ENCODE results near the gene DPP6.

Gene DPP6

DNA sequence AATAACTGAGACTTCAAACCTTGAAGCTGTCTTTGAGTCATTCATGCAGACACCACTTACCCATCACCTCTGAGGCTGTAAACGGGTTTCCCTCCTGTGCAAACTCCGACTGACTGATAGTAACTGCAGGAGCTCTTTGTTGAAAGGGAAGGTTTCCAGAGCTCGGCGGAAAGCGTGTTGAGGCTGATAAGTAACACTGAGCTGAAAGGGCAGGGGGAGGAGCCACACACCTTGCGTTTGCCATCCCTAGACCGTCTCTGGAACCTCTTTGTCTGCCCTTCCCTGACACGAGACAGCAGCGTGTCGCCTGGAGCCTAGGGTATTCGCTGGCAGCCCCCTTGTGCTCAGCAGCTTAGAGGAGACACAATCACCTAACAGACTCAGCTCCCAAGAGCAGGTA, 816.7 kb downstream of the DPP6 start:
- DNase-seq, result no peak

- DNase-seq, result no peak
Measured at GRCh38 chr7:154869436-154869835, 817.2 kb downstream of the DPP6 start.

- no peak for DNase-seq
Measured at GRCh38 chr7:154871507-154871906, 819.3 kb downstream of the DPP6 start.

DNA sequence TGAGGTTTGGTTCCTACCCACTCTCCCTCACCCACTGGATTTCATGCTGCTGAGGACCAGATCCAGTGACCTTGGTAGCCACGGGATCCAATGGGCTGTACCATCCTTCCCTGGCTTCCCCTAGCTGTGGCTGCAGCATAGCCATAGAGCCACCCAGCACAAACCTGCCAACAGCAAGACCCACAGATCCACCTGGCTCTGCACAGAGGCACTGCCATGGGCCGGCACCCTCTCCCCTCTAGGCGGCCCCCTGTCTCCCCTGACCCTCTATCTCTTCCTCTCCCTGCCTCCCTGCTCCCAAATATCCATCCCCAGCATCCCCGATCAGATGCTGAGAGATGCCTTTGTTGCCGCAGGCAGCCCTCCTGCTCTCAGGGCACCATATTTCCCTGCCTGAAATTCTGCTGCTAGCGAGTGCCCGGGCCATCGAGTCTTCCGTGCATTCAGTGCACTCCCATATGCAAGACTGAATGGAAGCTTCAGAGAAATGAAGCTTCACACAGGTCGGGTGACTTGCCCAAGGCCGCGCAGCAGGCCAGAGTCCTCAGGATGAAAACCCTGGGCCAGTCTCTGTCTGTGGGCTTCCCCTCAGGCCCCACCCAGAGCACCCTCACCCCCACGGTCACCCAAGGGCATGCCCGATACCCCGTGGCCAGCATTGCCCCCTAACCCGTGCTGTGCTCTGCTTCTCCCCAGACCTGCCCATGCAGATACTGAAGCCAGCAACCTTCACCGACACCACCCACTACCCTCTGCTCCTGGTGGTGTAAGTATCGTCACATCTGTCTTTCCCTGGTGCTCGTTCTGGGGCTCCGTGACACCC, 819.9 kb downstream of the DPP6 start:
- no peak for DNase-seq

DNA sequence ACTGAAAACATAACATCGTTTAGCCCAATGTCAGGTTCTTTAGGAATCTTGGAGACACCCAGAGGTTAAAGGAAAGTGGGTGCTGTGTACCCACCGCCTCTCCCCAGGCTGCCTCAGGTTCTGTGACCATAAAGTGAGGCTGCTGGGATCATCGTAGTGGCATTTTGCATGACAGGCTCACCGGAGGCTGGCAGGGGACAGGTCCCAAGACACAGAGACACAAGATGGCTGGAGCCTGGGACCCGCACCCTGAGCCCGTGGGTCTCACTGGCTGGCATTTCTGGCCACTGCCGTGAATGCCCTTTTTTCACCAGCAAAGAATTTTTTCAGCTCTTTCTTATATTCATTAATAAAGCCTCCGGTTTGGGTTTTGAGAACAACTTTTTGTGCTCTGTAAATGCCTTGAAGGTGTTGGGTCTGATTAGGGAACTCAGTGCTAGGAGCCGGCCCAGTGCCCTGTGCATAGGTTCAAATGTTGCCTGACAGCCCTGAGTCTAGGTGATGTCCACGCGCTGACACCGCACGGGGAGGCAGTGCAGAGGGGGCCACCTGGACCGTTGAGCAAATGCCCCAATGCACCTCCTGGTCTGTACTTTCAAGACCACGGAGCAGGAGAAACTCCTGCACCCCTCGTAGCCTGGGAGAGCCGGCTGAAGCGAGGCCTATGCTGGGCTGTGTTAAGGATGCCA, 820.8 kb downstream of the DPP6 start:
- no peak for DNase-seq

GRCh38 chr7:154873500-154874121, 821.4 kb downstream of the DPP6 start:
- DNase-seq, result no peak

DNA sequence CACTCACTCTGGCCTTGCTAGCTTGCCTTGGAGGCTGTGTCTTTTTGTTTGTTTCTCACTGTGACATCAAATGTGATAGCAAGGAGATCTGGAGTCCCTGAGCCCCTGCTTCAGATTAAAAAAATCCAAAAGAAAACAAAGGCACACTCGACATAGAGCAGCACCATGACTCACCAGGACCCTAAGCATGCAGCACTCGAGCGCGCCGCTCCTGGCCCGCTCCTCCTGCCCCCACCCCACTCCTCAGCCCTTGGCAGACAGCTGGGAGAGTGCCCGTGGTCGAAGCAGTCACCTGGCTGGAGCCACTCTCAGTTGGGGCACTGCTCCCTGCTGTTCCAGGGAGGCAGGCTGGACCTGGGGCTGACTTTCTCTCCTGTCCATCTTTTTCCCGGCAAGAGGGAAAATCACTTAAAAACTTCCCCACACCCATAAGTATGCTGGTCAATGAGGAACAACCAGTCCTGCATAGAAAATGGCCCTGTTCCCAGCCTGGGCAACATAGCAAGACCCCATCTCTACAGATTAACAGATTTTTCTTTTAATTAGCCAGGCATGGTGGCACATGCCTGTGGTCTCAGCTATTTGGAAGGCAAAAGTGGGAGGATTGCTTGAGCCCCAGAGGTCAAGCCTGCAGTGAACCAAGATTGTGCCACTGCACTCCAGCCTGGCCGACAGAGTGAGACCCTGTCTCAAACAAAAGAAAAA, 822.4 kb downstream of the DPP6 start:
- no peak for DNase-seq

- DNase-seq, result no peak
Measured at GRCh38 chr7:154875297-154875696, 823.1 kb downstream of the DPP6 start.

DNA sequence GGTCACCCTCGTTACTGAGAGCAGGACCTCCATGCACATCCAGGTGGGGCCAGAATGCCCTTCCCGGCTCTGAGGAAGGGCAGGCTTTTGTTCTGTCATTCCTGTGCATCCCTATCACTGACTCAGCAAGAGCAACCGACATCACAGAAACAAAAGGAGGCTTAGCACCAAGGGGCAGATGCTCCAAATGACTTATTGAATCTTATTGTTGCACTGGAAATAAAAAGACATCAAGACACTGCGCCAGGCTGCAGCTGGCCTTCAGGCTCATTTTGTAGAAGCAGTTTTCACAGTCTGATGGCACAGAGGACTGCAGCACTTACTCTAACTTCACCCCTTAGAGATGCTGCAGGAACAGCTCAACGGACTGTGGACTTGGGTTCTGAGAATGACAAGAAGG, 824.3 kb downstream of the DPP6 start:
- DNase-seq, result no peak

GRCh38 chr7:154877031-154877430, 824.8 kb downstream of the DPP6 start:
- no peak for DNase-seq

- DNase-seq, result no peak
Measured at GRCh38 chr7:154879629-154880028, 827.4 kb downstream of the DPP6 start.

- no peak for DNase-seq
Measured at GRCh38 chr7:154880513-154880912, 828.3 kb downstream of the DPP6 start.

DNA sequence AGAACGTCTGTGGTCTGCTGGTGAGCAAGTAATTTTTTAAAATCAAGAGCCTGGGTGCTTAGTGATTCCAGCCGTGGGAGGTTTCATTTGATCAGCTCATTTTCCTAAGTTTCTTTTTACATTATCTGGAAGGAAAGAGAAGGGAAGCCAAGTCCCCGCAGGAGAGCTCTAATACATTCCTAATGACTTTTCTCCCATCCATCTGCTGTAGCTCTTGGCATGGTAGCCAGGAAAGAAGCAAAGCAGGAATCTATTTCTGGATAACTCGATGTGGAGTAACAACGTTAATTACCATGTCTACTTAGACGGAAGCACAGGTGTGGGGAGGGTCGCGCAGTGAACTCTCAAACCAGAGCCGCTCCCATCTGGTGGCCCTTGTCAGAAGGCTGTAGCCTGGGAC, 828.8 kb downstream of the DPP6 start:
- no peak for DNase-seq

GRCh38 chr7:154881526-154881925, 829.3 kb downstream of the DPP6 start:
- DNase-seq, result no peak

GRCh38 chr7:154882931-154883474, 830.8 kb downstream of the DPP6 start:
- DNase-seq, result no peak

DNA sequence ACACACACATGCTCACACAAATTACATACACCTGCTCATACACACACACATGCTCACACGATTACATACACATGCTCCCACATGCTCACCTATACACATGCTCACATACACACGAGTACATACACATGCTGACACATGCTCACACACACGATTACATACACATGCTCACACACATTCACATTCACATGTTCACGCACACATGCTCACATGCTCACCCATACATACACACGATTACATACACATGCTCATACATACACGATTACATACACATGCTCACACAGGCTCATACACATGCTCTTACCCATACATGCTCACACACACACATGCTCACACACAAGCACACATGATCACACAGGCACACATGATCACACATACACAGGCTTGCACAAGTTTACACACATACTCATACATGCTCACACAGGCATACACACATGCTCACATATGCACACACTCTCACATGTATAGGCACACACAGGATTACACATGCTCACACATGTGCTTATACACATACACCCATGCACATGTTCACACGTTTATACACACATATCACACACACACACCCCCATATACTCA, 832.2 kb downstream of the DPP6 start:
- DNase-seq, result no peak

GRCh38 chr7:154886591-154886990, 834.4 kb downstream of the DPP6 start:
- no peak for DNase-seq

- no peak for DNase-seq
Measured at GRCh38 chr7:154888690-154889089, 836.5 kb downstream of the DPP6 start.

DNA sequence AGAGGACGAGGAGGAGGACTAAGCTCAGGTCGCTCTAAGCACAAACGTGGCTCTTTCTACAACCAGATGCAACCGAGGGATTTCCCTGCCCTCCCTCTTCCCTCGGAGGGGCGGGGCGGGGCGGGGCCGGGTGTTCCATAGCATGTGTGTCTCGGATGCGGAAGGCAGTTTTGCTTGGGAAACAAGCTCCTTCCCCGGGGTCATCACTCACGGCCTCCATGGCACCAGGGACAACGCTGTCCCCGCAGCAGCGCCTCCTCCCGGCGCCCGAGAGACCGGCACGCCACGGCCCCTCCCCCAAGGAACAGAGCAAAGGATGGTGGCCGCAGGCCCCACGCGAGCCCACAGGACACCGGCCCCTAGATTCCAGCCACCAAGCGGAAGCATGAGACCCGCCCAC, 840.3 kb downstream of the DPP6 start:
- DNase-seq, result no peak

GRCh38 chr7:154896076-154896475, 843.9 kb downstream of the DPP6 start:
- no peak for DNase-seq

- no peak for DNase-seq
Measured at GRCh38 chr7:154898973-154899855, 847.0 kb downstream of the DPP6 start.

GRCh38 chr7:154899862-154900261, 847.7 kb downstream of the DPP6 start:
- DNase-seq, result no peak

Data from NCI-H524 treated with DMSO at 0.1 percent for 48 hours (cell line).